Retinal pigment epithelial cell (primary cell): ENCODE data around the gene SPATA16.

Experiments used
- DNase-seq: peaks from one replicate; pipeline ENCODE4 v3.0.0-alpha.2; 2010; ENCODE audit warnings: low read depth
- H3K4me3 ChIP-seq: 2 replicates; pipeline ENCODE4 v1.5.1; 2011; ENCODE audit warnings: mild to moderate bottlenecking, low read length, control low read depth, moderate library complexity
- CTCF ChIP-seq: conservative IDR thresholded peaks from 2 replicates; pipeline ENCODE4 v1.5.1; 2011; ENCODE audit warnings: low read depth, low read length, control low read depth, inconsistent platforms

SPATA16 gene

GRCh38 chr3:172853005-172853404, 288.0 kb downstream of the SPATA16 start:
- no peak for DNase-seq
- TF ChIP-seq CTCF = no peak
- no peak overlapping the region for H3K4me3 ChIP-seq

GRCh38 chr3:172848910-172849309, 292.1 kb downstream of the SPATA16 start:
- no peak for TF ChIP-seq CTCF
- no peak for DNase-seq
- H3K4me3 ChIP-seq = no peak overlapping the region

GRCh38 chr3:172847292-172847691, 293.7 kb downstream of the SPATA16 start:
- TF ChIP-seq CTCF = no peak
- no peak for DNase-seq
- no peak overlapping the region for H3K4me3 ChIP-seq

- TF ChIP-seq CTCF = no peak
These were observed 294.3 kb downstream of the SPATA16 start for GRCh38 chr3:172846706-172847105.

GRCh38 chr3:172846103-172846561, 294.9 kb downstream of the SPATA16 start:
- no peak overlapping the region for H3K4me3 ChIP-seq
- TF ChIP-seq CTCF = no peak
- DNase-seq = no peak

More at GRCh38 chr3:172846706-172847105, 294.3 kb downstream of the SPATA16 start:
- no peak overlapping the region for H3K4me3 ChIP-seq
- no peak for DNase-seq

GRCh38 chr3:172844428-172844827, 296.6 kb downstream of the SPATA16 start:
- no peak overlapping the region for H3K4me3 ChIP-seq
- no peak for DNase-seq
- TF ChIP-seq CTCF = no peak

- no peak for DNase-seq
- TF ChIP-seq CTCF = no peak
- no peak overlapping the region for H3K4me3 ChIP-seq
These were observed 300.1 kb downstream of the SPATA16 start for GRCh38 chr3:172840913-172841312.
